Islet precursor cell (in vitro differentiated cells): ENCODE measurements around the gene CPD.

Source experiments
- DNase-seq: peaks from one replicate; pipeline ENCODE4 v3.0.0-alpha.2; 2018

The CPD gene

GRCh38 chr17:30514895-30515596 lies 136.3 kb downstream of the CPD start:
- no peak for DNase-seq

GRCh38 chr17:30517786-30518185 lies 139.1 kb downstream of the CPD start:
- no peak for DNase-seq

GRCh38 chr17:30519166-30519565 lies 140.4 kb downstream of the CPD start:
- DNase-seq = no peak
